Measurements from ENCODE around the gene CPT1B. TPM values are rescaled to one million over a fixed set of nuclear protein-coding genes. Genes with fewer than 3 reads are reported as not detected.

CPT1B gene
- total and polyA plus RNA-seq, 2 of the 8 experiments (the other 6 are each of a cell fraction or from before 2014, with no cell fraction given): 34.2 to 36.2 TPM

GRCh38 chr22:50600538-50600937 lies 22.3 kb upstream of the CPT1B start, which contains the start of gene MAPK8IP2 (continued):
- TF ChIP-seq CHD7 (IDR thresholded peaks at IDR 0.05; ENCODE audit: insufficient replicate concordance, low read length): no peak
- TF ChIP-seq SP1 (IDR thresholded peaks at IDR 0.05; ENCODE audit: low read depth, low read length): no peak
- no peak for TF ChIP-seq NRF1 (IDR thresholded peaks at IDR 0.05; ENCODE audit: low read depth, low read length)
- no peak for TF ChIP-seq EP300 (IDR thresholded peaks at IDR 0.05; ENCODE audit: borderline replicate concordance in 1 of 2, low read depth in 2 of 2, low read length in 2 of 2)
